GM19238 (cell line): ENCODE data around the gene DCAF8L1.
"Not testable (repeated sequence)": the region's sequence is repeated elsewhere in the genome, so short reads cannot be mapped to it uniquely, and the experiment has no call there.

Experiments used
- DNase-seq: peaks from one replicate; pipeline ENCODE4 v3.0.0; 2011; ENCODE audit warnings: low spot score; ENCODE audit not compliant: insufficient read length

DCAF8L1 gene

GRCh38 chrX:27981349-27981748 is at the start of gene DCAF8L1:
Gene DCAF8L1, minus strand, starts transcription at chrX:27981449. Its CDS starts 115 bp downstream, at chrX:27981334.
- DNase-seq, result no peak

GRCh38 chrX:28022371-28022770 is 41.1 kb upstream of the DCAF8L1 start:
- DNase-seq, result no peak

GRCh38 chrX:28016823-28017222 is 35.6 kb upstream of the DCAF8L1 start:
- DNase-seq, result no peak

GRCh38 chrX:28015993-28016392 is 34.7 kb upstream of the DCAF8L1 start:
- DNase-seq, result no peak

GRCh38 chrX:28010875-28011274 is 29.6 kb upstream of the DCAF8L1 start:
- no peak for DNase-seq

GRCh38 chrX:27998666-27999065 is 17.4 kb upstream of the DCAF8L1 start:
- DNase-seq, result no peak

- no peak for DNase-seq
Measured at GRCh38 chrX:27997622-27998021, 16.4 kb upstream of the DCAF8L1 start.

GRCh38 chrX:27996132-27996531 is 14.9 kb upstream of the DCAF8L1 start:
- no peak for DNase-seq

- no peak for DNase-seq
Measured at GRCh38 chrX:27995611-27996010, 14.4 kb upstream of the DCAF8L1 start.

GRCh38 chrX:27987862-27988646 is 6.8 kb upstream of the DCAF8L1 start:
- DNase-seq, result no peak

GRCh38 chrX:27976934-27977333 is 4.3 kb downstream of the DCAF8L1 start:
- not testable (repeated sequence) for DNase-seq

GRCh38 chrX:27976284-27976683 is 5.0 kb downstream of the DCAF8L1 start:
- no peak for DNase-seq

- no peak for DNase-seq
Measured at GRCh38 chrX:27968878-27969277, 12.4 kb downstream of the DCAF8L1 start.

GRCh38 chrX:27968352-27968751 is 12.9 kb downstream of the DCAF8L1 start:
- DNase-seq, result no peak

- no peak for DNase-seq
Measured at GRCh38 chrX:27966955-27967354, 14.3 kb downstream of the DCAF8L1 start.

GRCh38 chrX:27966492-27966891 is 14.8 kb downstream of the DCAF8L1 start:
- DNase-seq, result no peak

GRCh38 chrX:27965348-27965747 is 15.9 kb downstream of the DCAF8L1 start:
- DNase-seq, result not testable (repeated sequence)

- no peak for DNase-seq
Measured at GRCh38 chrX:27964432-27964831, 16.8 kb downstream of the DCAF8L1 start.

GRCh38 chrX:27960410-27960809 is 20.8 kb downstream of the DCAF8L1 start:
- not testable (repeated sequence) for DNase-seq

- no peak for DNase-seq
Measured at GRCh38 chrX:27953171-27953570, 28.1 kb downstream of the DCAF8L1 start.

- no peak for DNase-seq
Measured at GRCh38 chrX:27933361-27933760, 47.9 kb downstream of the DCAF8L1 start.
